GM21423 (cell line): ENCODE measurements around the gene GNB1.

ENCODE experiments used
- ATAC-seq: cut with Tn5 transposase; IDR thresholded peaks from one replicate; pipeline ENCODE4 v1.9.1; 2021; ENCODE audit warnings: mild to moderate bottlenecking, moderate library complexity; ENCODE audit not compliant: unreplicated experiment

GNB1 gene

DNA sequence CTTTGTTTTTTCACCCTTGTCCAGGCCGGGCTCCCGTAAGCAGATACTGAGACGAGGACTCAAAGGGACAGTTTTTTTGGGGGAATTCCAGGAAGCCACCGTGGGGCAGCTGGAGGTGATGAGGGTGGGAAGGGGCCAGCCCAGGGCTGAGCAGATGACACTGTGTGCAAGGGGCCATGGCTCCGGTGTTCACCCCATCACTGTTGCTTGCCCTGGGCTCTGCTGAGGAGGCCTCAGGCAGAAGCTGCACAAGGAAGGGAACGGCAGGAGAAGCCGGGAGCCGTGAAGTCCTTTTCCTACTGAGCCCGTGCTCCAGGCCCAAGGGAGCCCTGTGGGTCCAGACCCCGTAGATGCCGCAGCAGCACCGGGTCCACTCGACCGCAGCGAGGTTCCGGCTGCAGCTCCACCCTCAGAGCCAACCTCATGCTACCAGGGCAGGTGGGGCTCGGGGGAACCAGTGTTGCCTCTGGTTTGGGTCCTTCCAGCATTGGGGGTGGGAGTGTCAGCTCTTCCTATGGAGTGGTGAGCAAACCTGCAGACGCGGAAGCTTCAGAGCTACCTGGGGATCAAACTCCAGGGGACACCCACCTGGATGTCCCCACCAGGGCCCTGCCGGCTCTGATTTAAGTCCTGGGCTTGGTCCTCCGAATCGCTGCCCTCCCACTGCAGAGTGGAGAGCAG is 19.9 kb upstream of the GNB1 start:
- ATAC-seq = no peak

DNA sequence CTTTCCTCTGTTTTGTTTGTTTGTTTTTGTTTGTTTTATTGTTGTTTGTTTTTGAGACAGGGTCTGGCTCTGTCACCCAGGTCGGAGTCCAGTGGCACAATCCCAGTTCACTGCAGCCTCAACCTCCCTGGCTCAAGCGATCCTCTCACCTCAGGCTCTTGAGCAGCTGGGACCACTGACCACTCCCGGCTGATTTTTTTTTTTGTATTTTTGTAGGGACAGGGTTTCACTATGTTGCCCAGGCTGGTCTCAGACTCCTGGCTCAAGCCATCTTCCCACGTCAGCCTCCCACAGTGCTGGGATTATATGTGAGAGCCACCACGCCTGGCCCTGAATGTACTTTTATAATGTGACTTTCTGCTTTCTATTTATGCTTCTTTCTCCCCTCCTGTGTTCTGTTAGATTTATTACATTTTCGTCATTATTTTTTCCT is 19.2 kb upstream of the GNB1 start:
- no peak for ATAC-seq

DNA sequence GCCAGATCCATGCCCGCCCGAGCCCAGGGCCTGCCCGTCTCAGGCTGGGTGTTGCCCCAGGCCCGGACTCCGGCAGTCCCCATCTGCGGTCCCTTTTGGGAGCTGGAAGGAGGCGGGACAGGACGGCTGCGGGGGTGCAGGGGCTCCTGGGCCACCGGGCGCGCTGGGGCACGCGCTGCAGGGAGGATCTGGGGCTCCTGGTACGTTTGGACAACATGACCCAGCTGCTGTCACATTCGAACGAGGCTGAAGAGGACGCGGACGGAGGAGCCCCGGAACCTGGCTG is 17.6 kb upstream of the GNB1 start:
- no peak for ATAC-seq

DNA sequence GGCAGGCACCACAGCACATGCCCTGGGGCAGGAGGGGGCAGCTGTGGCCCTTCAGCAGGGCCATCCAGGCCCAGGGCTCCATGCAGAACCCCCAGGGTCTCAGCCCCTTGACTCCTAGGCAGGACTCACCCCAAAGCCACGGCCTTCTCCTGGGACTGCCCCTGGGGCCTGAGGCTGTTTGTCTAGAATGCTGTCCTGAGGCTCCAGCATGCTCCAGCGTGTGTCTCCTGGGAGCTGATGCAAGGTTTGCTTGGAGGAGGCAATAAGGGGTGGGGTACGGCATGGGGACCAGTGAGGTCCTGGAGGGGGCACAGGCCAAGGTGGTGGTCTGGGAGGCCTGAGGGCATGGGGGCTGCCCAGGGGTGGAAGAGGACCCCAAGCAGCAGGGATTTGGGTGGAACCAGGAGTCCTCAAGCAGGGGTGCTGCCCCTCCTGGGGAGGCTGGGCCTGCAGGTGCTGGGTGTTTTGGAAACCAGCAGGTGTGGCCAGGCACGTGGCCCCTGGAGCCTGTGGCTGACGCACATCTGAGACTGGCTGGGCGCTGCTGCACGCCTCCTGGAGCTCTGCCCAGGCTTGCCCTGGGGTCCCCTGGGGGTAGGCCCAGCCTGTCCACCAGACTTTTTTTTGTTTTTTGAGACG is 16.3 kb upstream of the GNB1 start:
- peak; percentile 38 for ATAC-seq

DNA sequence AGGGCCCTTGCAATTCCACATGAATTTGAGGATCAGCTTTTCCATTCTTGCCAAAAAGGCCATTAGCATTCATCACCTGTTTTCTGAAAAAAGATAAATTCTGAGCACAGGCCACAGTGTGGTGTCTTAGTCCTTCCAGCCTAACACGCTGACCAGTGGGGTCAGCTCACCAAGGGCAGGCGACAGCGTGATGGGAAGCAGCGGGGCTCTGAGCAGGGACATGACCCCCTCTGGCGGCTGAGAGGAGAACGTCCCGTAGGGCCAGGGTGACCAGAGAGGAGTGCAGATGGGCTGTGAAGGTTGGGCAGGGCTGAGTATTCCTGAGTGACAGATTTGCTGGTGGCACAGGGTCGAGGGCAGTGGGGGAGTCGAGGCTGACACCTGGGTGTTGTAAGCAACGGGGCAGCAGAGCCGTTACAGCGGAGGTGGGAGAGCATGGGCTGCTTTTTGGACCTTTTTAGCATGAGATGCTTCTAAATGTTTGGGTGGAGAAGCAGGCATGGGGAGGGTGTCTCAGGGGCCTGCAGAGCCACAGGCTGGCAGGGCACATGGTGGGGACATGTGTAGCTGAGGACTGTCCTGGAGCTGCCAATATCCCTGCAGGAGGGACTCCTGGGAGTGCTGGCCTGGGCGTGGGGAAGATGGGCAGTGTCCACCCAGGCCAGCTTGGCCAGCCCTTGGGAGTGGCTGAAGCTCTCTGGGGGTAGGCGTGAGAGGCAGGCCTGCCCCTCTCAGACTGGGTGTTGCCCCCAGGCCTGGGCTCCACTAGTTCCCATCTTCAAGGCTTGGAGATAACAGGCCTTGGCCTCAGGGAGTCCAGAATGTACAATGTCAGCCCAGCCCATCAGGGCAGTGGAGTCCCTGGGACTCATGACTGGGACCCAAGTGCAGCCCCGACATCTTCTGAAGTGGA is 15.6 kb upstream of the GNB1 start:
- no peak for ATAC-seq

DNA sequence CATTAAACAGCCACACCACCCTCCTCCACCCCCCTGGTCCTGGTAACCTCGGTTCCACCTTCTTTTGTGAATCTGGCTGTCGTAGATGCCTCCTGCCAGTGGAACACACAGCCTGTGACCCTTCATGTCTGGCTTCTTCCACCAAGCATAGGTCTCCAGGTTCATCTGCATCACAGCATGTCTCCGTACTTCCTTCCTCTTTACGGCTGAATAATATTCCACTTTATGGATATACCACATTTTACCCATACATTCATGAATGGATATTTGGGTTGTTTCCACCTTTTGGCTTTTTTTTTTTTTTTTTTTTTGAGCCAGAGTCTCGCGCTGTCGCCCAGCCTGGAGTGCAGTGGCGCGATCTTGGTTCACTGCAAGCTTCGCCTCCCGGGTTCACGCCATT is 12.3 kb upstream of the GNB1 start:
- ATAC-seq = no peak

DNA sequence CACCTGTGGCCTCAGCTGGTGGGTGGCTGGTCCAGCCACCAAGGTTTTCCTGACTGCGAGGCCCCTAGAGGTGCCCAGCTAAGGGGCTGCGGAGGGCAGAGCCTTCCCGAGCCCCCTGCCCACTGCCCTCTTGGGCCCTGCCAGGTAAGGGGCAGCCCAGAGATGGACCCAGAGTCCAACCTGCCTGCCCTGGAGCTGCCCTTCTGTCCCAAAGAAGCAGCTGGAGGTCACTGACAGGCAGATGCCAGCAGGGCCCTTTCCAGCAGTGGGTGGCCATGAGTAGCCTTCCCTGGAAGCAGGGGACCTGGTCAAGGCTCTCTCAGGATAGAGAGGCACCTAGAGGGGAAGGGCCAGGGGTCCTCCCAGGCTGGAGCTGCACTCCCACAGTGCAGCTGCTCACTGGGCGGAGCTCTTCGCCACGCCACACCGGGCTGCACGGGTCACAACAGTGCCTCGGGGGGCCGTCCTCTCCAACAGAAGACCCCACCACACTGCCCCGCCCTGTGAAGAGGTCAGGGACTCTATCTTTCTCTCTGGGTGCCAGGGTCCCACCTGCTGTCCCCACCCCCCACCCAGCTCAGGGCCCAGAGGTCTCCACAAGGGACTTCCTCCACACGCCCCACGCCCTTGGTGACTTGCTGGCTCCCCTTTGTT is 10.9 kb upstream of the GNB1 start:
- ATAC-seq = no peak

DNA sequence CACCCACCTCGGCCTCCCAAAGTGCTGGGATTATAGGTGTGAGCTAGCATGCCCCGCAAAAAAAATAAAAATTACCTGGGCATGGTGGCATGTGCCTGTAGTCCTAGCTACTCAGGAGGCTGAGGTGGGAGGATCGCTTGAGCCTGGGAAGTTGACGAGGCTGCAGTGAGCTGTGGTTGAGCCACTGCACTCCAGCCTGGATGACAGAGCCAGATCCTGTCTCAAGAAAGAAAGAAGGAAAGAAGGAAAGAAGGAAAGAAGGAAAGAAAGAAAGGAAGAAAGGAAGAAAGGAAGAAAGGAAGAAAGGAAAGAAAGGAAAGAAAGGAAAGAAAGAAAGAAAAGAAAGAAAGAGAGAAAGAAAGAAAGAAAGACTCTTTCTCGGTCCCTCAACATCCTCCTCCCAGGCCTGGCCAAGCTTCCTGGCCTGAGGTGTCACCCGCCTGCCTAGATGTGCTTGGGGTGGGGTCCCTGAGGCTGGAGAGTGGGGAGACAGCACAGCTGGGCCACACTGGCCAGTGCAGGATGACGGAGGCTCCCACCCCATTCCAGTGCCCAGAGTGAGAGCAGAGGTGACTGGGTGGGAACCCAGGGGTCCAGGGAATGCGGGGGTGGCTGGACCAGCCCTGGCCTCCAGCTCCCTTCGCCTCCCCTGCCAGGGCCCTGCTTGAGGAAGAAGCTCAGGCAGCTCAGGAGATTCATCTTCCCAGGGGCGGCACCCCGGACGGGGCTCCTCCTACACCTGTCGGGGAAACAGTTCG is 10.2 kb upstream of the GNB1 start:
- ATAC-seq = no peak

DNA sequence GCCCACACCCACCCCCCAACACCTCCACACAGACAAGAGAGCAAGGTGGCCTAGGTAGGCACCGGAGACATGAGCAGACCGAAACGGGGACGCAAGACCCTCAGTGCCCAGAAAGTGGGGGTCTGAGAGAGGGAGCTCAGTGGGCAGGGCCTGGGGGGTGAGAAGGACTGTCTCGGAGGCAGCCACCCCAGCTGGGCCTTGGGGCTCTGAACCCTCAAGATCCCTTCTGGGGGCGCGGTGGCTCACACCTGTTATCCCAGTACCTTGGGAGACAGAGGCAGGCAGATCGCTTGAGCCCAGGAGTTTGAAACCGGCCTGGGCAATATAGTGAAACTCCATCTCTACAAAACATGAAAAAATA is 9.1 kb upstream of the GNB1 start:
- no peak for ATAC-seq

DNA sequence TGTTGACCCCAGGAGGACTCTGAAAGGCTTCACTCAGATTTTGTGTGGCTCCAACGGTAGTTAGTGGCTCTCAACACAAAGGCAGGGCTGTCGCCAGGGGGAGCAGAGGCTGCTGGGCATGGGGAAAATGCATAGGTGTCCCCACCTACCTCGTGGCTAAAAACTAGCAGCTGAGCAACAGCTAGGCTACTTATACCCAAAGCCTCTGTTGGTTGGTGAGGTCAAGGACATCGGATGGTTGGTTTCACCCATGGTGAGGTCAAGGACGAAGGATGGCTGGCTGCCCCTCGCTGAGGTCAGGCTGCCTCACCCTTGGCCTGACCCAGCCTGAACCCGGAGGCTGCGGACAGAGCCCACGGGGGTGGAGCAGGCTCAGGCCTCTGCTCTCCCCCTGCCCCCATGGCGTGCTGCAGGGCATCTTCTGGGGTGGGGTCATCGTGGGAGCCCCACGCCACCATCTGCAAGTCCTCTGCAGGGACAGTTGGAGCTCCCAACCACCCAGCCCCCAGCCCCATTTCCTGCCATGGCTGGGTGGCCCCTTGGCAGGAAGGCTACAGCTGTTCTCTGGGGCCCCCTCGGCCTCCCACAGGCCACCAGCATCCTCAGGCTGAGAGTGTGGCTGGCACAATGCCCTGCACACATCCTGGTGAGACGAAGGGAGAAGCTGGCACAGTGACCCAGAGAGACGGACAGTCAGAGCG is 8.5 kb upstream of the GNB1 start:
- ATAC-seq = no peak

DNA sequence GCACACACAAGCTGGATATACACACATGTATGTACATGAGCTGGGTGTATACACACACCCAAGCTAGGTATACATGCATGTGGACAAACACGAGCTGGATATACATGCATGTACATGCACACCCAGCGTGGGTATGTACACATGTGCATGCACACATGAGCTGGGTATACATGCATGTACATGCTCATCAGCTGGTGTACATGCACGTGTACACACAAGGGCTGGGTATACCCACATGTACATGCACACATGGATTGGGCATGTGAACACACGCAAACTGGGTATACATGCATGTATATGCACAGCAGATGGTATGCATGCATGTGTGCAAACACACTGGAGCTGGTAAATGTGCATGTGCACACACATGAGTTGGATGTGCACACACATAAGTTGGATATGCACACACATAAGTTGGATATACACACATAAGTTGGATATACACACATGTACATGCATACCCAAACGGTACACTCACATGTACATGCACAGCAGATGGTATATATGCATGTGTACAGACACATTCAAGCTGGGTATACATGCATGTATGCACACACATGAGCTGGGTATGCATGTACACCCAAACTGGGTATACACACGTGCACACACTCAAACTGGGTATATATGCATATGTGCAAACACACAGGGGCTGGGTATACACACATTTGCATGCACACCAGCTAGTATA is 7.5 kb upstream of the GNB1 start:
- no peak for ATAC-seq

DNA sequence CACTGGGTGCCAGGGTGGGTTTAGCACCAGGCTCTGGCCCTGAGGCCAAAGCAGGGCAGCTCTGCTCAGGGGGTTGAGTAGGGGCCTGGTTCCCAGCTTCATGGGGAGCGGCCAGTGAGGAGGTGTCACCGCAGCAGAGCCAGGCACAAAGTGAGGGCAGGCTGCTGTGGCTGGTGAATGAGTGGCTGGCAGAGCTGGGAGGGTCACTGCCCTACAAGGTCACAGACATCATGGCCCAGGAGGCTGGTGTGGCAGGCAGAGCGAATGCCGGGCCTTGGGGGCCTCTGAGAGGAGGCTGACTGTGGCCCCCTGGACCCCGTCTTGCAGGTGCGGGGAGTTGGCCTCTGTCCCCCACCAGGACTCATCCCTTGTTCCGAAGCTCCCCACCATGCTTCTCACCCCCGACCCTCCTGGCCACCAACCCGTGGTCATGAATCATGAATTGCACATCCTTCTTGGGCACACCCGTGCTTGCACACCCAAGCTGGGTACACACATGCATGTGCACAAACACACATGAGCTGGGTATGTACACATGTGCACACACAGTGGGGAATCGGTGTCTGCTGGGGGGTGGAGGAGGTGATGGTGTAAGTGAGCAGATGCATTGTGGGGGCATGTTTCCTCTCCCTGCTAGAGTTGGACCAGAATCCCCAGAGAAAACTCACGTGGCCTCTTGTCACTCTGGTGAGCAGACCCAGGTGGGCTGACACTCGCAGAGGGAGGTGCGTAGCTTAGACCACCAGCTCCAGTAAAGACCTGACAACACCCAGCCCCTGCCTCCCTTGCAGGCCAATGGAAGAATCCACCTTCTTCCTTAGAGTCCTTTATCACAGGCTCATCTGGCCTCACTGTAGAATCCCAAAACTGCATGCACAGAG is 4.8 kb upstream of the GNB1 start:
- no peak for ATAC-seq

DNA sequence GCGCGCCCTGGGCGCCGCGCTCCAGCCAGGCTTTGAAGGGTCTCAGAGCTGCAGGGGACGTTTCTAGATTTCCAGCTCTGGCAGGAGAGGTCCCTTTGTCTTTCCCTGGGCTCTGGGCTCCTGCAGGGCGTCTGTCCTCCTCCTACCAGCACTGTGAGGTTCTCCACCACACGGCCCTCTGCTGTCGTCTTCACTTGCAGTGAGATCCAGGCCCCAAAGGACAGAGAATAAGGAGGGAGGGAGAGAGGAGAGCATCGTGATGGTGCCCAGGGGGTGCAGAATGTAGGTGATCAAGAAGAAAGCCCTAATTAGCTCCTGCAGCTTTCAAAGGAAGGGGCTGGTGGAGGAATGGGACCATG is 4.2 kb upstream of the GNB1 start:
- ATAC-seq = no peak

DNA sequence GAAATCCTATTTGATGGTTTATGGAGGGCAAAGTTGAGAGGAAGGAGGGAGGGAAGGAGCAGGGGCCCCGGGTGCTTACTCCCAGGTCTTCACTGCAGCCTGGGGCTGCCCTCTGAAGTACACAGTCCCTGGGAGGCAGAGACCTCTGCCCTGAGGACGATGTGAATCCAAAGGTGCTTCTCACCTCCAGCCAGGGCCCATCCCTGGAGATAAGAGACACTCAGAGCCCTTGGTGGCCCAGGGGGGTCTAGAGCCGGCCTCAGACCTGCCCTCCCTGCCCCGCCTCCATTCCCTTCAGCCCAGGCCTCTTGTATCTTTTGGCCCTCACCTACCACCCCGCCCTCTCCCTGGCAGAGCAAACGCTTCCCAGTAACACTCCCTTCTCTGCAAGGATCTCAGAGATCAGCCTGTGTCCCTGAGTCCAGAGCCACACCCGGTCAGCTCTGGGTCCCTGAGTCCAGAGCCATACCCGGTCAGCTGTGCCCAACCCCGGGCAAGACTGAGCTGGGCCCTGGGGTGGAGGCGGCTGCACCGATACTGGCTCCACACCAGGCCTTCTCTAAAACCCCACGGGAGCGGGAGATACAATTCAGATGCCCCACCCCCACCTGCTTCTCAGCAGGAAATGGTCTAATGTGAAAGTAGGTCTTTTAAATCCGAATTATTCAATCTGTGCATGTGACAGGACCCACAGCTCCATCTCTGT is 3.6 kb upstream of the GNB1 start:
- ATAC-seq = no peak

DNA sequence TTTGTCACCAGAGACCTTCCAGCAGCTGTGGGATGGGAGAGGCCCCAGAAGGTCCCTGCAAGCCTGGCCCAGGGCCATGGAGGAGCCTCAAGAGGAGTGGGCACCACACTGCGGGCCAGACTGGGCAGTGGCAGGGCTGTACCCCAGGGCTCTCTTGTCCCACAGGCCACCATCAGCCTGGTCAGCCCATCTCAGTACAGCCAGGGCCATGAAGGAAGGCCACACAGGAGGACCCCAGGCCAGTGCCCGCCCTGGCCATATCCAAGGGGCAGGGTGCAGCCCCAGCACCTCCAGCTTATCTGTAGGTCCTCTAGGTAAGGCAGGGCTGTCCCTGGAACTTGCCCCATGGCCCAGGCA is 3.1 kb upstream of the GNB1 start:
- no peak for ATAC-seq

DNA sequence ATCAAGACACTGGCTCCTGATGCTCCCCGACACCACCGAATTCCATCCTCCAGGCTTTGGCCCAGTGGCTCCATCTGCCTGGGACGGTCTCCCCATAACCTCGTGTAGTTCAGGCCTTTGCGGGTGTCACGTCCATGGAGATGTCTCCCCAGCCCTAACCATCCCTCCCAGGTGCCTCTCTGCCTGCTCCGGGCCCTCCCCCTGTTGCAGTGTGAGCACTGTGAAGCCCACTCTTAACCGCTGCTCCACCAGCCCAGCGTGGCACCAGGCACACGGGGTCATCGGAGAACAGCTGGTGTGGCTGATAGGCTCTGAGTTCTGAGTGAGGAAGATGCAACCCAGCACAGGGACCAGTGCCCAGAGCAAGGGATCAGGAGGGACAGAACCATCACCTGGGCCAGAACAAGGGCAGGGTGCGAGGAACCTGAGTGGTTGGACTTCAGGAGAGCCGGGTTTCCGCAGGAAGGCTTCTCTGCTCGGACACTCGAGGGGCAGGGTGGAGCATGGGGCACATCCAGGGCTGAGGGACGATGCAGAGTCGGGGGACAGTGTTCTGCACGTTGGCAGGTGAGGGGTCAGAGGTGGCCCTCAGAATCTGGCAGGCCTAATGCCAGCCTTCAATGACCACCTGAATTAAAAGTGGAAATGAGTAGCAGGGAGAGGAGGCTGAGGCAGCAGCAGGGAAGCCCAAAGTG is 2.6 kb upstream of the GNB1 start:
- ATAC-seq = no peak

DNA sequence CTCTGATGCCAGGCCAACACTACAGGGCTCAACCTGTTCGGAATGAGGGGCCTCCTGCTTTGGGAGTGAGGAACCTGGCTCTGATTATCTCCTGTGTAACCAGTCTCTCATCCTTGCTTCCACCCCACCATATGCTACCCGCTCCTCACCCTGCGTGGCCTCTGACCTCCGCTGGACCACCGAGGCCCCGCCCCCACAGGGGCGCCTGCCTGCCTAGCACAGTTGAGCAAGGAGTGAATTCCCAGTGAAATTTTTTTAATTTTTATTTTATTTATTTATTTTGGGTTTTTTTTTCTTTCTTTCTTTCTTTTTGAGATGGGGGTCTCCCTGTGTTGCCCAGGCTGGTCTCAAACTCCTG is 1.9 kb upstream of the GNB1 start:
- no peak for ATAC-seq
